Activated CD8-positive, alpha-beta memory T cell treated with anti-CD3 and anti-CD28 coated beads for 24 hours (primary cell): Measurements from ENCODE around the gene PROC.

Experiments used
- DNase-seq: peaks from one replicate; pipeline ENCODE4 v3.0.0-alpha.2; 2020

Gene PROC

GRCh38 chr2:127418300-127419111 lies at the start of gene PROC:
PROC (plus strand) TSS chr2:127418427; CDS start chr2:127419943, 1,516 bp downstream.
- peak; percentile 52 for DNase-seq

- DNase-seq, result no peak
These were observed 48.2 kb upstream of the PROC start for GRCh38 chr2:127370010-127370409.

- no peak for DNase-seq
These were observed 47.2 kb upstream of the PROC start for GRCh38 chr2:127371037-127371436.

- DNase-seq, result no peak
These were observed 44.7 kb upstream of the PROC start for GRCh38 chr2:127373362-127374083.

- DNase-seq, result no peak
These were observed 42.0 kb upstream of the PROC start for GRCh38 chr2:127376257-127376656.

GRCh38 chr2:127377262-127377661 lies 41.0 kb upstream of the PROC start:
- DNase-seq, result no peak

GRCh38 chr2:127378720-127379119 lies 39.5 kb upstream of the PROC start:
- no peak for DNase-seq

- DNase-seq, result no peak
These were observed 38.4 kb upstream of the PROC start for GRCh38 chr2:127379712-127380355.

GRCh38 chr2:127381762-127382161 lies 36.5 kb upstream of the PROC start:
- no peak for DNase-seq

- DNase-seq, result no peak
These were observed 35.4 kb upstream of the PROC start for GRCh38 chr2:127382831-127383230.

GRCh38 chr2:127384529-127384928 lies 33.7 kb upstream of the PROC start:
- no peak for DNase-seq

- DNase-seq, result no peak
These were observed 32.0 kb upstream of the PROC start for GRCh38 chr2:127386246-127386645.

GRCh38 chr2:127386764-127387654 lies 31.2 kb upstream of the PROC start:
- peak; percentile 87 for DNase-seq

GRCh38 chr2:127387655-127388422 lies 30.4 kb upstream of the PROC start, which contains the start of gene MAP3K2:
MAP3K2 (minus strand) TSS chr2:127387975; CDS start chr2:127343129, 44,846 bp downstream.
- DNase-seq, result peak; percentile 99

GRCh38 chr2:127388423-127389164 lies 29.6 kb upstream of the PROC start:
- no peak for DNase-seq

GRCh38 chr2:127389778-127390435 lies 28.3 kb upstream of the PROC start:
- DNase-seq, result no peak

- no peak for DNase-seq
These were observed 25.9 kb upstream of the PROC start for GRCh38 chr2:127392133-127392827.

GRCh38 chr2:127392828-127393578 lies 25.2 kb upstream of the PROC start:
- no peak for DNase-seq

GRCh38 chr2:127394492-127394891 lies 23.7 kb upstream of the PROC start:
- no peak for DNase-seq
